Peyer's patch (tissue), 4 donors: ENCODE results near the gene SLC25A27. TPM values are rescaled to one million over a fixed set of nuclear protein-coding genes. Genes with fewer than 3 reads are reported as not detected.

ENCODE experiments used
- DNase-seq, 3 donors: peaks; one replicate each; pipeline ENCODE4 v3.0.0-alpha.2; 2017 to 2019
- H3K27ac ChIP-seq, 4 donors: fragments of 200-600 bp; sonication (generic); one replicate each; pipeline ENCODE4 v1.5.1; 2016 to 2019
- H3K27me3 ChIP-seq, 2 donors: fragments of 200-600 bp; sonication (generic); one replicate each; pipeline ENCODE4 v1.5.1; 2019
- H3K36me3 ChIP-seq, 3 donors: fragments of 200-600 bp; sonication (generic); one replicate each; pipeline ENCODE4 v1.5.1; 2016 to 2019
- H3K4me1 ChIP-seq, 4 donors: fragments of 200-600 bp; sonication (generic); one replicate each; pipeline ENCODE4 v1.5.1; 2016 to 2019
- H3K4me3 ChIP-seq, 4 donors: fragments of 200-600 bp; sonication (generic); 1 replicate in 3 of 4; 2 replicates in 1 of 4; pipeline ENCODE4 v1.5.1; 2016 to 2019; ENCODE audit warnings: mild to moderate bottlenecking in 1 of 4
- H3K9me3 ChIP-seq, 4 donors: fragments of 200-600 bp; sonication (generic); one replicate each; pipeline ENCODE4 v1.5.1; 2016 to 2019; ENCODE audit warnings: mild to moderate bottlenecking in 1 of 4
- POLR2A ChIP-seq, 2 donors: fragments of 450-650 bp; IDR thresholded peaks; one replicate each; pipeline ENCODE4 v1.5.1; 2017; ENCODE audit warnings: antibody characterized with exemption in 2 of 2, mild to moderate bottlenecking in 2 of 2, moderate library complexity in 2 of 2
- total RNA-seq, 4 donors: library from RNA; depleted of rRNA; stranded (reverse); fragments of >200 nt; gene quantifications; one replicate each; pipeline ENCODE4 v1.1.0, GENCODE V29; 2016
- TF ChIP-seq, protein P1 (sequence below), 6 experiments: fragments of 450-650 bp in 4 of 6; fragments of 200-600 bp in 2 of 6; sonication (generic) in 1 of 6; IDR thresholded peaks; one replicate each; pipeline ENCODE4 v1.5.1; 2017 to 2019; ENCODE audit warnings: antibody characterized with exemption in 6 of 6, mild to moderate bottlenecking in 3 of 6, moderate library complexity in 1 of 6

The SLC25A27 gene
- total RNA-seq, 4 donors from 2014 or later = 14.9 to 57.8 (median 25.8) TPM

DNA sequence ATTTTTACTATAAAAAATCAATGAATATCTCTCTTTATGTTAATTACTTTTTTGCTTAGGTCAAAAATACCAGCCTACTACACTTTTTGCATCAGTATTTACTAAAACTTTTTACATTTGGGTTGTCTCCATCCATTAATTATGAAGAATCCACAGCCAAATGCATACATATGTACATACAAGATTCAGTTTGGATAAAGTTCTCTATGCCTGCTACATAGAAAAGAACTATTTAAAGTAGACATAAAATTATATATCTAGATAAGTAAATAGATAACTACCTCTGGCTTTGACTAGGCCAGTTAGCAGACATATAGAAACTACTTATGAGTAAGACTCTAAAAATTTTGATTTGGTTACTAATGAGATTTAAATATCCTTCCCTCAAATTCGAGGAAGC, 47.2 kb downstream of the SLC25A27 start:
- DNase-seq = no peak
- H3K36me3 ChIP-seq = no peaks in the 10 kb centered on the region
- H3K4me3 ChIP-seq = no peak overlapping the region
- no peak for TF ChIP-seq POLR2A (IDR thresholded peaks at IDR 0.05)
- TF ChIP-seq, protein P1, sequence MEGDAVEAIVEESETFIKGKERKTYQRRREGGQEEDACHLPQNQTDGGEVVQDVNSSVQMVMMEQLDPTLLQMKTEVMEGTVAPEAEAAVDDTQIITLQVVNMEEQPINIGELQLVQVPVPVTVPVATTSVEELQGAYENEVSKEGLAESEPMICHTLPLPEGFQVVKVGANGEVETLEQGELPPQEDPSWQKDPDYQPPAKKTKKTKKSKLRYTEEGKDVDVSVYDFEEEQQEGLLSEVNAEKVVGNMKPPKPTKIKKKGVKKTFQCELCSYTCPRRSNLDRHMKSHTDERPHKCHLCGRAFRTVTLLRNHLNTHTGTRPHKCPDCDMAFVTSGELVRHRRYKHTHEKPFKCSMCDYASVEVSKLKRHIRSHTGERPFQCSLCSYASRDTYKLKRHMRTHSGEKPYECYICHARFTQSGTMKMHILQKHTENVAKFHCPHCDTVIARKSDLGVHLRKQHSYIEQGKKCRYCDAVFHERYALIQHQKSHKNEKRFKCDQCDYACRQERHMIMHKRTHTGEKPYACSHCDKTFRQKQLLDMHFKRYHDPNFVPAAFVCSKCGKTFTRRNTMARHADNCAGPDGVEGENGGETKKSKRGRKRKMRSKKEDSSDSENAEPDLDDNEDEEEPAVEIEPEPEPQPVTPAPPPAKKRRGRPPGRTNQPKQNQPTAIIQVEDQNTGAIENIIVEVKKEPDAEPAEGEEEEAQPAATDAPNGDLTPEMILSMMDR (IDR thresholded peaks at IDR 0.05) = no peak
- H3K4me1 ChIP-seq = no peaks in the 10 kb centered on the region
- H3K27me3 ChIP-seq = no peaks in the 10 kb centered on the region
- H3K9me3 ChIP-seq = no peaks in the 10 kb centered on the region
- no peak overlapping the region for H3K27ac ChIP-seq

DNA sequence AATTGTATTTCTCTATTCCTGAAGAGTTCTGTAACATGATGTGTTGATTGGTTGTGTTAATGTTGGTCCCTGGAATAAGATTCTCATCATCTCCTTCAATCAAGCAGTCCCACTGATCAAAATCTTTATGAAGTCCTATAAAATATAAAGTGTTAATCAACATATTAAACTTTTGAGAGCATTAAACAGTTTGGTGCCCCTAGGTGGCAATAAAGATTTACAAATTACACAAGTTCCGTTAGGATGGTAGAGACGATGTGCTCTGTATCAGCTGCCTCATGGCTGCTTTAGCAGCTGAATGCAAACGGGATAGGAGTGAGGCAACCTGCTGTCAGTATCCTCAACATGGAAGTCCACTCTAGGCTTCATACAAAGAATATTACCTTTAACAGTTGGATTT, 51.8 kb downstream of the SLC25A27 start:
- H3K27me3 ChIP-seq = no peaks in the 10 kb centered on the region
- TF ChIP-seq, protein P1 (IDR thresholded peaks at IDR 0.05) = peak in 3 of 6 experiments; percentile 20 to 28 (median 27)
- TF ChIP-seq POLR2A (IDR thresholded peaks at IDR 0.05) = no peak
- no peak overlapping the region for H3K4me3 ChIP-seq
- DNase-seq = no peak
- H3K4me1 ChIP-seq = no peaks in the 10 kb centered on the region
- H3K36me3 ChIP-seq = no peaks in the 10 kb centered on the region
- H3K9me3 ChIP-seq = no peaks in the 10 kb centered on the region
- H3K27ac ChIP-seq = no peak overlapping the region

GRCh38 chr6:46706464-46706863, 53.7 kb downstream of the SLC25A27 start:
- Histone ChIP-seq H3K27ac (no peak overlapping the region), H3K27me3 (no peaks in the 10 kb centered on the region), H3K9me3 (no peaks in the 10 kb centered on the region), H3K4me1 (no peaks in the 10 kb centered on the region), H3K4me3 (no peak overlapping the region), H3K36me3 (no peaks in the 10 kb centered on the region)
- TF ChIP-seq POLR2A (IDR thresholded peaks at IDR 0.05) = no peak
- TF ChIP-seq, protein P1 (IDR thresholded peaks at IDR 0.05) = no peak
- DNase-seq = no peak

DNA sequence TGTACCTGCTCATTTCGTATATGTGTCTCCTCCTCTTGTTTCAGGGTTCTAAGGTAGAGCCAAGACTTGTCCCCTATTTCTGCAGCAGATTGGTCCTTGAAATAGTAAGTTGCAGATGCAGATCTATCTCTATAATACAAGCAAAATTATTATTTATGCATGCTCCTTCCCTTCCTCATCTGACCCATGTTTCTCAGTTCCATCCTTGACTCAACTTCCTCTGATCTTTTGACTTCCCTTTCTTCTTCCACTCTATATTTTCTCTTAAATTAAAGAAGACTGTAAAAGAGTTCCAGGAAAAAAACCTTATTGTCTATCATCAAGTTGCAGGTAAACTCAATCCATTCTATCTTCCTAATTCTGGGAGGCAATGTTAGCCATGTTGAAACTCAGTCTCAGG, 58.7 kb downstream of the SLC25A27 start:
- no peak for DNase-seq
- TF ChIP-seq, protein P1 (IDR thresholded peaks at IDR 0.05) = no peak
- TF ChIP-seq POLR2A (IDR thresholded peaks at IDR 0.05) = no peak
- Histone ChIP-seq H3K4me1 (no peaks in the 10 kb centered on the region), H3K36me3 (no peaks in the 10 kb centered on the region), H3K27ac (no peak overlapping the region), H3K4me3 (no peak overlapping the region), H3K9me3 (no peaks in the 10 kb centered on the region), H3K27me3 (no peaks in the 10 kb centered on the region)

DNA sequence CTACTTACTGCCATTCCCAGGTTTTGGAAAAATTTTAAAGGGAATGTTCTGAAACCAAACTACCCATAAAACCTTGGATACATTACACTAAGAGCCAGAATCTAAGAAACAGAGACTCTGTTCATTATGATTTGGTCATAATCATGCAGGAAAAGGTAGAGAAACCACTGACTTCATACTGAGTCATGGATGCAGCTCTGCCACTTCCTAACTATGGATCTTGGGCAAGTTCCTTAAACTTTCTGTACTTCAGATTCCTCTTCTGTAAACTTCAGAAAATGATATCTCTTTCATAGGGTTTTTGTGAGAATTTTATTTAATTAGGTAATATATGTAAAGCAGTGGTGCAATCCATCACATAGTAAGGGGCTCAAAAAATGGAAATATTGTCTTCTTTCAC, 62.4 kb downstream of the SLC25A27 start:
- H3K27ac ChIP-seq = no peak overlapping the region

More for the DNA sequence above, 62.4 kb downstream of the SLC25A27 start:
- Histone ChIP-seq H3K9me3 (no peaks in the 10 kb centered on the region), H3K36me3 (no peaks in the 10 kb centered on the region), H3K27me3 (no peaks in the 10 kb centered on the region), H3K4me3 (no peak overlapping the region), H3K4me1 (no peaks in the 10 kb centered on the region)
- TF ChIP-seq POLR2A (IDR thresholded peaks at IDR 0.05) = no peak
- TF ChIP-seq, protein P1 (IDR thresholded peaks at IDR 0.05) = no peak
- no peak for DNase-seq
